SK-N-SH (cell line): ENCODE measurements around the gene TMEM213. TPM values are rescaled to one million over a fixed set of nuclear protein-coding genes. Genes with fewer than 3 reads are reported as not detected.

Source experiments
- CTCF ChIA-PET: fragments of 300-600, 350-600 bp; formaldehyde crosslinking; extraction: SDS; loops from one replicate; lab custom pipeline; 2021; lab: Yijun Ruan, JAX
- POLR2A ChIA-PET: fragments of 350-600 bp; sonication (Branson Sonifier 250); formaldehyde crosslinking; extraction: SDS; loops from one replicate; lab custom pipeline; 2020; ENCODE audit warnings: antibody characterized with exemption, inconsistent platforms; lab: Yijun Ruan, JAX
- DNase-seq: peaks from one replicate; pipeline ENCODE4 v3.0.0; 2012
- H2AFZ ChIP-seq: fragments of 200-600 bp; sonication (generic); 2 replicates; pipeline ENCODE4 v1.8.1; 2016; ENCODE audit warnings: antibody characterized with exemption, mild to moderate bottlenecking, low read depth
- H3F3A ChIP-seq: fragments of 200-600 bp; sonication (generic); replicated peaks from 2 replicates; pipeline ENCODE3; 2016; ENCODE audit warnings: antibody characterized with exemption, mild to moderate bottlenecking; ENCODE audit not compliant: insufficient read depth
- H3K27ac ChIP-seq, 2 experiments: fragments of 200-500 bp in 1 of 2; fragments of 200-600 bp in 1 of 2; sonication (Bioruptor generic) in 1 of 2; sonication (generic), shearing (Covaris generic) in 1 of 2; 2 replicates each; pipeline versions ENCODE4 v1.5.1 to v1.6.1; 2014 to 2016; ENCODE audit warnings: low read depth in 2 of 2, inconsistent platforms in 1 of 2, low read length in 1 of 2, mild to moderate bottlenecking in 1 of 2, mixed read lengths in 1 of 2
- H3K27me3 ChIP-seq: fragments of 200-600 bp; sonication (generic), shearing (Covaris generic); 2 replicates; pipeline ENCODE4 v1.6.1; 2016; ENCODE audit warnings: mixed run types; ENCODE audit not compliant: insufficient read depth
- H3K36me3 ChIP-seq, 2 experiments: fragments of 200-500 bp in 1 of 2; fragments of 200-600 bp in 1 of 2; sonication (Bioruptor generic) in 1 of 2; sonication (generic) in 1 of 2; replicated peaks in 1 of 2; 2 replicates each; pipeline versions ENCODE3 to v1.5.1; 2014 to 2016; ENCODE audit warnings: low read length in 1 of 2, mild to moderate bottlenecking in 1 of 2; ENCODE audit not compliant: insufficient read depth in 2 of 2, control insufficient read depth in 1 of 2
- H3K4me1 ChIP-seq, 2 experiments: fragments of 200-500 bp in 1 of 2; fragments of 200-600 bp in 1 of 2; sonication (Bioruptor generic) in 1 of 2; sonication (generic), shearing (Covaris generic) in 1 of 2; 2 replicates each; pipeline versions ENCODE4 v1.5.1 to v1.6.1; 2014 to 2016; ENCODE audit warnings: low read depth in 1 of 2, low read length in 1 of 2, mixed run types in 1 of 2; ENCODE audit not compliant: insufficient read depth in 2 of 2, control insufficient read depth in 1 of 2
- H3K4me2 ChIP-seq: fragments of 200-600 bp; sonication (generic), shearing (Covaris generic); 2 replicates; pipeline ENCODE4 v1.6.1; 2017; ENCODE audit warnings: mixed run types
- H3K4me3 ChIP-seq, 2 experiments: fragments of 200-500 bp in 1 of 2; fragments of 200-600 bp in 1 of 2; sonication (Bioruptor generic) in 1 of 2; sonication (generic), shearing (Covaris generic) in 1 of 2; 2 replicates each; pipeline versions ENCODE4 v1.5.1 to v1.8.1; 2014 to 2016; ENCODE audit warnings: low read depth in 2 of 2, inconsistent platforms in 1 of 2, low read length in 1 of 2, mild to moderate bottlenecking in 1 of 2, mixed read lengths in 1 of 2, moderate library complexity in 1 of 2
- H3K79me2 ChIP-seq: fragments of 200-600 bp; sonication (generic); 2 replicates; pipeline ENCODE4 v1.8.1; 2017; ENCODE audit warnings: mild to moderate bottlenecking; ENCODE audit not compliant: insufficient read depth
- H3K9ac ChIP-seq: fragments of 200-600 bp; sonication (generic); 2 replicates; pipeline ENCODE4 v1.6.1; 2017; ENCODE audit warnings: mixed run types
- H3K9me2 ChIP-seq: fragments of 200-600 bp; sonication (generic); 2 replicates; pipeline ENCODE4 v1.6.1; 2017; ENCODE audit warnings: mixed run types
- H3K9me3 ChIP-seq: fragments of 200-600 bp; sonication (generic); 2 replicates; pipeline ENCODE4 v1.6.1; 2017; ENCODE audit warnings: mixed run types, mild to moderate bottlenecking, moderate library complexity
- H4K20me1 ChIP-seq: fragments of 200-600 bp; sonication (generic); 2 replicates; pipeline ENCODE4 v1.6.1; 2017; ENCODE audit warnings: mild to moderate bottlenecking, mixed run types; ENCODE audit not compliant: insufficient read depth
- ELF1 ChIP-seq: IDR thresholded peaks from 2 replicates; pipeline ENCODE4 v1.4.0; 2012
- EP300 ChIP-seq, 2 experiments: IDR thresholded peaks; 2 replicates each; pipeline versions ENCODE4 v1.4.0 to v1.6.1; 2012; ENCODE audit warnings: borderline replicate concordance in 1 of 2, low read depth in 1 of 2, low read length in 1 of 2
- EZH2phosphoT487 ChIP-seq: fragments of 200-600 bp; sonication (generic); IDR thresholded peaks from 2 replicates; pipeline ENCODE4 v1.6.1; 2017; ENCODE audit warnings: low read depth, mixed run types, mild to moderate bottlenecking, antibody characterized with exemption, moderate library complexity, borderline replicate concordance
- FOSL2 ChIP-seq: IDR thresholded peaks from 2 replicates; pipeline ENCODE4 v1.4.0; 2012; ENCODE audit warnings: low read depth, mild to moderate bottlenecking, moderate library complexity, borderline replicate concordance
- FOXJ3 ChIP-seq: sonication (generic); formaldehyde crosslinking; IDR thresholded peaks from 2 replicates; pipeline ENCODE4 v1.5.1; 2020; ENCODE audit warnings: mild to moderate bottlenecking, missing genetic modification reagents
- FOXM1 ChIP-seq: IDR thresholded peaks from 2 replicates; pipeline ENCODE4 v1.4.0; 2012; ENCODE audit warnings: low read depth, mild to moderate bottlenecking
- GABPA ChIP-seq: IDR thresholded peaks from 2 replicates; pipeline ENCODE4 v1.4.0; 2012; ENCODE audit warnings: low read depth, mild to moderate bottlenecking
- GATA2 ChIP-seq: sonication (generic); formaldehyde crosslinking; IDR thresholded peaks from 2 replicates; pipeline ENCODE4 v1.5.0; 2020; ENCODE audit warnings: mild to moderate bottlenecking, missing genetic modification reagents
- JUND ChIP-seq: IDR thresholded peaks from 2 replicates; pipeline ENCODE4 v1.4.0; 2012
- MEF2A ChIP-seq: IDR thresholded peaks from 2 replicates; pipeline ENCODE4 v1.4.0; 2012; ENCODE audit warnings: low read depth, borderline replicate concordance
- MXI1 ChIP-seq: IDR thresholded peaks from 2 replicates; pipeline ENCODE4 v1.6.1; 2012; ENCODE audit warnings: mild to moderate bottlenecking, low read depth, low read length, improper control_type of control experiment
- NRF1 ChIP-seq: IDR thresholded peaks from 2 replicates; pipeline ENCODE4 v1.6.1; 2012; ENCODE audit warnings: low read depth, mild to moderate bottlenecking, low read length
- POLR2AphosphoS5 ChIP-seq: IDR thresholded peaks from 2 replicates; pipeline ENCODE4 v1.6.1; 2012; ENCODE audit warnings: low read depth, low read length
- RAD21 ChIP-seq: IDR thresholded peaks from 2 replicates; pipeline ENCODE4 v1.6.1; 2012; ENCODE audit warnings: mild to moderate bottlenecking, low read length
- RCOR1 ChIP-seq: fragments of 150-350 bp; IDR thresholded peaks from 2 replicates; pipeline ENCODE4 v1.6.1; 2017; ENCODE audit warnings: antibody characterized with exemption, low read length
- RFX5 ChIP-seq: IDR thresholded peaks from 2 replicates; pipeline ENCODE4 v1.6.1; 2012; ENCODE audit warnings: mild to moderate bottlenecking, improper control_type of control experiment, low read length
- RXRA ChIP-seq: IDR thresholded peaks from 2 replicates; pipeline ENCODE4 v1.4.0; 2012; ENCODE audit warnings: low read depth, mild to moderate bottlenecking, borderline replicate concordance
- SIN3A ChIP-seq: IDR thresholded peaks from 2 replicates; pipeline ENCODE4 v1.6.1; 2012; ENCODE audit warnings: low read depth, mild to moderate bottlenecking, low read length, moderate library complexity, borderline replicate concordance
- SMC3 ChIP-seq: IDR thresholded peaks from 2 replicates; pipeline ENCODE4 v1.6.1; 2012; ENCODE audit warnings: low read depth, low read length, improper control_type of control experiment
- TAF1 ChIP-seq: IDR thresholded peaks from 2 replicates; pipeline ENCODE4 v1.6.1; 2012; ENCODE audit warnings: low read depth, mild to moderate bottlenecking, low read length, moderate library complexity, borderline replicate concordance
- TCF12 ChIP-seq: IDR thresholded peaks from 2 replicates; pipeline ENCODE4 v1.4.0; 2012
- WGBS: methylation state at CpG from one replicate; pipeline ENCODE4 v1.1.6; 2017; ENCODE audit warnings: low lambda C conversion rate; 5-methylcytosine and 5-hydroxymethylcytosine counted together
- polyA plus RNA-seq, 3 experiments: library from polyadenylated mRNA; depleted of rRNA; stranded (reverse); fragments of >200 nt; gene quantifications; 2 replicates each; pipeline ENCODE4 v1.2.3, GENCODE V29; 2012
- TF ChIP-seq, protein P1 (sequence below): fragments of 200-600 bp; sonication (generic); IDR thresholded peaks from 2 replicates; pipeline ENCODE4 v1.6.1; 2017; ENCODE audit warnings: antibody characterized with exemption, mild to moderate bottlenecking, moderate library complexity
- TF ChIP-seq, protein P2 (sequence below): IDR thresholded peaks from 2 replicates; pipeline ENCODE4 v1.4.0; 2012; ENCODE audit warnings: low read depth, borderline replicate concordance
- TF ChIP-seq, protein P3 (sequence below): IDR thresholded peaks from 2 replicates; pipeline ENCODE4; 2012
- TF ChIP-seq, protein P4 (sequence below): fragments of 150-350 bp; IDR thresholded peaks from 2 replicates; pipeline ENCODE4 v1.6.1; 2016; ENCODE audit warnings: mild to moderate bottlenecking, low read depth, low read length
- TF ChIP-seq, protein P5 (sequence below): fragments of 150-350 bp; IDR thresholded peaks from 2 replicates; pipeline ENCODE4 v1.6.1; 2017; ENCODE audit warnings: antibody characterized with exemption, low read length, low read depth, borderline replicate concordance
- TF ChIP-seq, protein P6 (sequence below): IDR thresholded peaks from 2 replicates; pipeline ENCODE4 v1.4.0; 2012; ENCODE audit warnings: low read depth, borderline replicate concordance
- TF ChIP-seq, protein P7 (sequence below): IDR thresholded peaks from 2 replicates; pipeline ENCODE4 v1.4.0; 2012; ENCODE audit warnings: low read depth

The TMEM213 gene
- polyA plus RNA-seq, 1 of the 3 experiments (the other 2 are of a cell fraction) = not detected

DNA sequence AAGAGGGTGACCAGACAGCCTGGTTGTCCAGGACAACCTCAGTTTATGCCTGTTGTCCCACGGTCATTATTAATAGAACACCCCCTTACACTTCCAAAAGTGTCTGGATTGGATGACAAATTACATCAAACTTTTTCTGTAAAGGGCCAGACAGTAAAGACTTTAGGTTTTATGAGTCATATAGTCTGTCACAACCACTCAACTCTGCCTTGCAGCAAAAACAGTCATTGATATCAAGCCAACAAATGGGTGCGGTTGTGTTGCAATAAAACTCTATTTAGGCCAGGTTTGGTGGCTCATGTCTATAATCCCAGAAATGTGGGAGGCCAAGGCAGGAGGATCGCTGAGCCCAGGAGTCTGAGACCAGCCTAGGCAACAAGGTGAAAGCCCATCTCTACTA is 66.9 kb downstream of the TMEM213 start:
- CTCF ChIA-PET = no interaction called here
- POLR2A ChIA-PET = no interaction called here
- no peaks in the 10 kb centered on the region for H3K9me2 ChIP-seq
- no peaks in the 10 kb centered on the region for H3K27me3 ChIP-seq
- peak overlapping the region; percentile 1; the same call in 1 of the 2 replicates for H3K9ac ChIP-seq
- no peaks in the 10 kb centered on the region for H4K20me1 ChIP-seq
- peaks cover 5% of the 10 kb centered on the region for H3F3A ChIP-seq
- 0 out of 2 replicates have a peak overlapping the region, but pooled peaks have one; percentile 12 for H3K4me2 ChIP-seq
- H2AFZ ChIP-seq = no peak overlapping the region
- no peaks in the 10 kb centered on the region for H3K79me2 ChIP-seq
- peaks cover 27 to 53% of the 10 kb centered on the region in 2 experiments for H3K36me3 ChIP-seq
- no peak overlapping the region for H3K4me3 ChIP-seq
- DNase-seq = no peak
- H3K9me3 ChIP-seq = no peaks in the 10 kb centered on the region
- WGBS = 45% methylated on average over 3 of the region's 3 CpGs
- no peaks in the 10 kb centered on the region; a peak in 1 of 4 replicates for H3K4me1 ChIP-seq
- H3K27ac ChIP-seq = peak overlapping the region in 1 of 2 experiments; percentile 77; a peak in 2 of 4 replicates
- TF ChIP-seq, protein P1, sequence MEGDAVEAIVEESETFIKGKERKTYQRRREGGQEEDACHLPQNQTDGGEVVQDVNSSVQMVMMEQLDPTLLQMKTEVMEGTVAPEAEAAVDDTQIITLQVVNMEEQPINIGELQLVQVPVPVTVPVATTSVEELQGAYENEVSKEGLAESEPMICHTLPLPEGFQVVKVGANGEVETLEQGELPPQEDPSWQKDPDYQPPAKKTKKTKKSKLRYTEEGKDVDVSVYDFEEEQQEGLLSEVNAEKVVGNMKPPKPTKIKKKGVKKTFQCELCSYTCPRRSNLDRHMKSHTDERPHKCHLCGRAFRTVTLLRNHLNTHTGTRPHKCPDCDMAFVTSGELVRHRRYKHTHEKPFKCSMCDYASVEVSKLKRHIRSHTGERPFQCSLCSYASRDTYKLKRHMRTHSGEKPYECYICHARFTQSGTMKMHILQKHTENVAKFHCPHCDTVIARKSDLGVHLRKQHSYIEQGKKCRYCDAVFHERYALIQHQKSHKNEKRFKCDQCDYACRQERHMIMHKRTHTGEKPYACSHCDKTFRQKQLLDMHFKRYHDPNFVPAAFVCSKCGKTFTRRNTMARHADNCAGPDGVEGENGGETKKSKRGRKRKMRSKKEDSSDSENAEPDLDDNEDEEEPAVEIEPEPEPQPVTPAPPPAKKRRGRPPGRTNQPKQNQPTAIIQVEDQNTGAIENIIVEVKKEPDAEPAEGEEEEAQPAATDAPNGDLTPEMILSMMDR = no peak
- TF ChIP-seq RCOR1 (no peak), GATA2 (CRISPR knock-in tag) (no peak), SMC3 (no peak), FOXM1 (no peak), ELF1 (no peak), TAF1 (no peak), POLR2AphosphoS5 (peak; percentile 26; the same call in 1 of the 2 replicates), MXI1 (no peak), RFX5 (no peak), FOSL2 (peak; percentile 80), EZH2phosphoT487 (no peak), SIN3A (no peak), FOXJ3 (CRISPR knock-in tag) (no peak), JUND (peak; percentile 79), TCF12 (peak; percentile 60; the same call in 1 of the 2 replicates), MEF2A (no peak), RXRA (no peak), GABPA (no peak), RAD21 (no peak), NRF1 (no peak), EP300 (IDR thresholded peaks at IDR 0.05; ENCODE audit: borderline replicate concordance in 1 of 2, low read depth in 1 of 2, low read length in 1 of 2) (peak in 1 of 2 experiments; percentile 52; a peak in 1 of 4 replicates)
- TF ChIP-seq, protein P2, sequence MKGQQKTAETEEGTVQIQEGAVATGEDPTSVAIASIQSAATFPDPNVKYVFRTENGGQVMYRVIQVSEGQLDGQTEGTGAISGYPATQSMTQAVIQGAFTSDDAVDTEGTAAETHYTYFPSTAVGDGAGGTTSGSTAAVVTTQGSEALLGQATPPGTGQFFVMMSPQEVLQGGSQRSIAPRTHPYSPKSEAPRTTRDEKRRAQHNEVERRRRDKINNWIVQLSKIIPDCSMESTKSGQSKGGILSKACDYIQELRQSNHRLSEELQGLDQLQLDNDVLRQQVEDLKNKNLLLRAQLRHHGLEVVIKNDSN = no peak
- TF ChIP-seq, protein P3, sequence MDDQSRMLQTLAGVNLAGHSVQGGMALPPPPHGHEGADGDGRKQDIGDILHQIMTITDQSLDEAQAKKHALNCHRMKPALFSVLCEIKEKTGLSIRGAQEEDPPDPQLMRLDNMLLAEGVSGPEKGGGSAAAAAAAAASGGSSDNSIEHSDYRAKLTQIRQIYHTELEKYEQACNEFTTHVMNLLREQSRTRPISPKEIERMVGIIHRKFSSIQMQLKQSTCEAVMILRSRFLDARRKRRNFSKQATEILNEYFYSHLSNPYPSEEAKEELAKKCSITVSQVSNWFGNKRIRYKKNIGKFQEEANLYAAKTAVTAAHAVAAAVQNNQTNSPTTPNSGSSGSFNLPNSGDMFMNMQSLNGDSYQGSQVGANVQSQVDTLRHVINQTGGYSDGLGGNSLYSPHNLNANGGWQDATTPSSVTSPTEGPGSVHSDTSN = peak; percentile 94
- TF ChIP-seq, protein P4, sequence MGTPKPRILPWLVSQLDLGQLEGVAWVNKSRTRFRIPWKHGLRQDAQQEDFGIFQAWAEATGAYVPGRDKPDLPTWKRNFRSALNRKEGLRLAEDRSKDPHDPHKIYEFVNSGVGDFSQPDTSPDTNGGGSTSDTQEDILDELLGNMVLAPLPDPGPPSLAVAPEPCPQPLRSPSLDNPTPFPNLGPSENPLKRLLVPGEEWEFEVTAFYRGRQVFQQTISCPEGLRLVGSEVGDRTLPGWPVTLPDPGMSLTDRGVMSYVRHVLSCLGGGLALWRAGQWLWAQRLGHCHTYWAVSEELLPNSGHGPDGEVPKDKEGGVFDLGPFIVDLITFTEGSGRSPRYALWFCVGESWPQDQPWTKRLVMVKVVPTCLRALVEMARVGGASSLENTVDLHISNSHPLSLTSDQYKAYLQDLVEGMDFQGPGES = no peak
- TF ChIP-seq, protein P5, sequence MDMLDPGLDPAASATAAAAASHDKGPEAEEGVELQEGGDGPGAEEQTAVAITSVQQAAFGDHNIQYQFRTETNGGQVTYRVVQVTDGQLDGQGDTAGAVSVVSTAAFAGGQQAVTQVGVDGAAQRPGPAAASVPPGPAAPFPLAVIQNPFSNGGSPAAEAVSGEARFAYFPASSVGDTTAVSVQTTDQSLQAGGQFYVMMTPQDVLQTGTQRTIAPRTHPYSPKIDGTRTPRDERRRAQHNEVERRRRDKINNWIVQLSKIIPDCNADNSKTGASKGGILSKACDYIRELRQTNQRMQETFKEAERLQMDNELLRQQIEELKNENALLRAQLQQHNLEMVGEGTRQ = no peak
- TF ChIP-seq, protein P6, sequence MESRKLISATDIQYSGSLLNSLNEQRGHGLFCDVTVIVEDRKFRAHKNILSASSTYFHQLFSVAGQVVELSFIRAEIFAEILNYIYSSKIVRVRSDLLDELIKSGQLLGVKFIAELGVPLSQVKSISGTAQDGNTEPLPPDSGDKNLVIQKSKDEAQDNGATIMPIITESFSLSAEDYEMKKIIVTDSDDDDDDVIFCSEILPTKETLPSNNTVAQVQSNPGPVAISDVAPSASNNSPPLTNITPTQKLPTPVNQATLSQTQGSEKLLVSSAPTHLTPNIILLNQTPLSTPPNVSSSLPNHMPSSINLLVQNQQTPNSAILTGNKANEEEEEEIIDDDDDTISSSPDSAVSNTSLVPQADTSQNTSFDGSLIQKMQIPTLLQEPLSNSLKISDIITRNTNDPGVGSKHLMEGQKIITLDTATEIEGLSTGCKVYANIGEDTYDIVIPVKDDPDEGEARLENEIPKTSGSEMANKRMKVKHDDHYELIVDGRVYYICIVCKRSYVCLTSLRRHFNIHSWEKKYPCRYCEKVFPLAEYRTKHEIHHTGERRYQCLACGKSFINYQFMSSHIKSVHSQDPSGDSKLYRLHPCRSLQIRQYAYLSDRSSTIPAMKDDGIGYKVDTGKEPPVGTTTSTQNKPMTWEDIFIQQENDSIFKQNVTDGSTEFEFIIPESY = no peak
- TF ChIP-seq, protein P7, sequence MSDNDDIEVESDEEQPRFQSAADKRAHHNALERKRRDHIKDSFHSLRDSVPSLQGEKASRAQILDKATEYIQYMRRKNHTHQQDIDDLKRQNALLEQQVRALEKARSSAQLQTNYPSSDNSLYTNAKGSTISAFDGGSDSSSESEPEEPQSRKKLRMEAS = no peak
